Activated CD8-positive, alpha-beta T cell treated with anti-CD3 and anti-CD28 coated beads, Interleukin-2, amount 10 ng/mL, durations not matched to agents 7 days and 5 days (primary cell): ENCODE results near the gene MSN. TPM values are rescaled to one million over a fixed set of nuclear protein-coding genes. Genes with fewer than 3 reads are reported as not detected.

Experiments used
- ATAC-seq: fragments of 150-1000 bp; cut with Tn5 transposase; one replicate; pipeline ENCODE4 v1.10.0; 2021; ENCODE audit warnings: moderate library complexity
- CTCF ChIA-PET: fragments of 350-600 bp; sonication (Branson Sonifier 250); formaldehyde crosslinking; loops from one replicate; lab custom pipeline; 2021; ENCODE audit warnings: antibody characterized with exemption; lab: Charles Lee
- POLR2A ChIA-PET: fragments of 350-600 bp; sonication (Branson Sonifier 250); formaldehyde crosslinking; loops from one replicate; lab custom pipeline; 2021; ENCODE audit warnings: antibody characterized with exemption; lab: Charles Lee
- DNase-seq: peaks from one replicate; pipeline ENCODE4 v3.0.0-alpha.2; 2020
- H3K27ac Mint-ChIP-seq: one replicate; pipeline ENCODE4 v1.8.0; 2021; ENCODE audit warnings: mild to moderate bottlenecking, mixed read lengths
- H3K27me3 Mint-ChIP-seq: one replicate; pipeline ENCODE4 v1.8.0; 2021; ENCODE audit warnings: low read depth, mixed read lengths
- H3K36me3 Mint-ChIP-seq: one replicate; pipeline ENCODE4 v1.8.0; 2021; ENCODE audit warnings: low read depth, mixed read lengths
- H3K4me1 Mint-ChIP-seq: one replicate; pipeline ENCODE4 v1.8.0; 2021; ENCODE audit warnings: low read depth, mixed read lengths
- H3K4me3 Mint-ChIP-seq: one replicate; pipeline ENCODE4 v1.8.0; 2021; ENCODE audit warnings: mild to moderate bottlenecking, mixed read lengths
- H3K9me3 Mint-ChIP-seq: one replicate; pipeline ENCODE4 v1.8.0; 2022; ENCODE audit warnings: mixed read lengths; ENCODE audit not compliant: insufficient read depth
- total RNA-seq, 2 experiments: library from RNA; stranded (reverse); gene quantifications; one replicate each; pipeline ENCODE4 v1.2.3, GENCODE V29; 2021

MSN gene
- total RNA-seq, 2 experiments from 2014 or later, result 622 to 627 TPM

DNA sequence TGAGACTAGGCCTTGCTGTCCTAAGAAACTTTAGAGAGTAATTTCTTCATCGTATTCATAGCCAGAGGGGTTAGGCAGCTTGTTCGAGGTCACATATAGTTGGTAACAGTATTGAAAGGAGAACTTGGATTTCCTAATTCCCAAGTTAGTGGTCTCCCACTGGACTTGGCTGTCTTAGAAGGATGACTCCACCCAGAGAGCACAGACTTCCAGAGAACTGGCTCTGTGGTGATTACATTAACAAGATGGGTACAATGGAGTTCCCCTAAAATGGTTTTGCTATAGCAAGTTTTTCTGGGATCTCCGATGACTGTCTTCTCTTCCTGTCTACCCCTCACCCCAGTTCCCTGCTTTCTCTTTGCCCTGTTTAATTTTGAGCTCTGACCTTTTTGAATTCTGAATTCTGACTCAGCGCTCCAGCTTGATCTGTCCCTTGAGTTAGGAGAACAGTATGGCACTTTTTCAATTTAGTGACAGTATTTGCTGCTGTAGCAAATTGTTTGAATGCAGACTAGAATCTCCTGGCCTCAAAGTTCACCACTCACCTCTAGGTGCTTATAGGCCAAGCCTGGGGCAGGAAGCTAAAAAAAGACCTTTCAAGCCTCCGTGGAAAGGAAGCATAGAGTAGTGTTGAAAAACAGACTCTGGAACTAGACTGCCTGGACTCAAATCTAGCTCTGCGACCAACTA lies 6.9 kb downstream of the MSN start:
- Mint-ChIP-seq H3K27me3 (no peaks in the 10 kb centered on the region), H3K4me3 (peak overlapping the region; percentile 84), H3K27ac (peak overlapping the region; percentile 81), H3K4me1 (peaks cover 73% of the 10 kb centered on the region), H3K36me3 (peaks cover 79% of the 10 kb centered on the region), H3K9me3 (no peaks in the 10 kb centered on the region)
- ATAC-seq (peak; percentile 57), DNase-seq (peak; percentile 51)
- POLR2A ChIA-PET, result interaction anchor here (0.8 to 2.4 kb wide), 3 partner anchors 15 to 78 kb away, joined by 3 to 16 read pairs (median 8); no protein-coding TSS in a partner anchor
- CTCF ChIA-PET, result interaction anchor here (0.6 to 3.0 kb wide), 10 partner anchors 11 to 93 kb away, joined by 3 to 10 read pairs (median 3); no protein-coding TSS in a partner anchor

DNA sequence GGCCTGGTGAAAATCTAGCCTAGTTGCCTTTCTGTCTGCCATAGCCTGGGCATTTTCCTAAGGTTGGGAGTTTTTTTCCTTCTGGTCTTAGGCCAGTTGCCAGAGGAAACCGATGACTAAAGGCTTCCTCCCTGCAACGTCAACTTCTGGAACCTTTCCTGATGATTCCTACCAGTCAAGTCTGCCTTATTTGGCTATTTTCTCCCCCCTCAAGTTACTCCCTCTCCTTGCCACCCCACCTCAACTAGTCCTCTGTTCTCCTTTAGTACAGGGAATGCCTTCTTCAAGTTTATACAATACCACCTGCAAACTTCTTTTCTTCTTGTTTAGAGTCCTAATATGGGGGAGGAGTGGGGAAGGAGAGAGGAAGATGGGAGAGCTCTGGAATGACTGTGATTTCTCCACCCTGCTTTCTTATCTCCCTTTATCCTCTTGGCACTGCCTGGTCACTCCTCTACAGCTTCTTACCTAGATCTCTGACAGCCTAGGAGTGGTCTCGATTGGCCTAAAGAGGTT lies 10.6 kb downstream of the MSN start:
- peak overlapping the region; percentile 65 for H3K27ac Mint-ChIP-seq
- no peaks in the 10 kb centered on the region for H3K27me3 Mint-ChIP-seq
- DNase-seq (no peak), ATAC-seq (no peak)
- ChIA-PET CTCF (interaction anchor here (1.1 to 2.2 kb wide), 2 partner anchors 12 to 1051 kb away, joined by 3 to 6 read pairs; no protein-coding TSS in a partner anchor), POLR2A (no interaction called here)
- no peak overlapping the region for H3K4me3 Mint-ChIP-seq
- H3K9me3 Mint-ChIP-seq, result no peaks in the 10 kb centered on the region
- H3K4me1 Mint-ChIP-seq, result peaks cover 84% of the 10 kb centered on the region
- H3K36me3 Mint-ChIP-seq, result peaks cover 75% of the 10 kb centered on the region

DNA sequence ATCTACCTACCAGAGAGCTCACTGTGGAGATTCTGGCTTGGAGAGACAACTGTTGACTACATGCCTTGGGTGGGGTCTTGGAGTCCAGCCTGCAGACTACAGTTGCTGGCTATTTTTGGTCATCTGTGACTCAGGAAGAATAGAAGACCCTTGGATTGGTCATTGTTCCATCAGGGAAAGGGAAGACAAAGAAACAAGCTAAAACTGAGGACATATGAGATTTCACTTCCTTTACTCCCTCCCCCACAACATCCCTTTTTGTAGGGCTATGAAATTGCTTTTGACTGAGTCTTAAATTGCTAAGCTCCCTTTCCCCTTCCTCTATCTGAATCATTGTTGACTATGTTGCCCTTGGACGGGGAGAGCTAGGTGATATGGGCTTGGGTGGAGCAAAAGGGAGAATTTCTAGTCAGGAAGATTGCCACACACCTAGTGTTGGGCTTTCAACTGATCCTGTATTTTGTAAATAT lies 11.7 kb downstream of the MSN start:
- POLR2A ChIA-PET, result interaction anchor here (1.0 kb wide), 1 partner anchor 19 kb away, joined by 3 read pairs; no protein-coding TSS in a partner anchor
- CTCF ChIA-PET, result interaction anchor here (1.1 to 2.2 kb wide), 2 partner anchors 11 to 1050 kb away, joined by 3 to 6 read pairs; no protein-coding TSS in a partner anchor
- Mint-ChIP-seq H3K9me3 (no peaks in the 10 kb centered on the region), H3K36me3 (peaks cover 75% of the 10 kb centered on the region), H3K27ac (peak overlapping the region; percentile 65), H3K4me3 (peak overlapping the region; percentile 27), H3K27me3 (no peaks in the 10 kb centered on the region), H3K4me1 (peaks cover 83% of the 10 kb centered on the region)
- DNase-seq, result no peak
- no peak for ATAC-seq

DNA sequence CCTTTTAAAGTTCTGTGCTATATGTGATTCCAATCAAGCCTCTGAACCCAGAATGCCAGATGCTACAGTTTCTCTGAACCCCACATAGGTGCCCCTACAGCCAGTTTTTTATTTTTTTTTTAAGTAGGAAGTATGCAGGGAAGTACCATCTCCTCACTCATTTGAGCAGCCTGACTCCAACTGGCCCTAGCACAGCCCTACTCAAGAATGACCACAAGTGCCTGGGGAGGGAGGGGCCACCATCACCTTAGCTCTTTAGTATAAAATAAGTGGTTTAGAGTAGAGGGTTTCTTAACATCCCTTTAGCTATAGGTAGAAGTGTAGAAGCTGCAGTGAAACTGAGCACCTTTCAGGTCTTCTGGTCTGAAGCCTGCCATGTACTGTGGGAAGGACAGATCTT lies 14.4 kb downstream of the MSN start:
- Mint-ChIP-seq H3K27ac (no peak overlapping the region), H3K4me3 (no peak overlapping the region), H3K4me1 (peaks cover 84% of the 10 kb centered on the region), H3K36me3 (peaks cover 68% of the 10 kb centered on the region), H3K9me3 (no peaks in the 10 kb centered on the region), H3K27me3 (no peaks in the 10 kb centered on the region)
- CTCF ChIA-PET, result interaction anchor here (0.6 to 1.2 kb wide), 2 partner anchors 13 to 381 kb away, joined by 3 read pairs; no protein-coding TSS in a partner anchor
- POLR2A ChIA-PET, result no interaction called here
- DNase-seq (no peak), ATAC-seq (peak; percentile 21)

DNA sequence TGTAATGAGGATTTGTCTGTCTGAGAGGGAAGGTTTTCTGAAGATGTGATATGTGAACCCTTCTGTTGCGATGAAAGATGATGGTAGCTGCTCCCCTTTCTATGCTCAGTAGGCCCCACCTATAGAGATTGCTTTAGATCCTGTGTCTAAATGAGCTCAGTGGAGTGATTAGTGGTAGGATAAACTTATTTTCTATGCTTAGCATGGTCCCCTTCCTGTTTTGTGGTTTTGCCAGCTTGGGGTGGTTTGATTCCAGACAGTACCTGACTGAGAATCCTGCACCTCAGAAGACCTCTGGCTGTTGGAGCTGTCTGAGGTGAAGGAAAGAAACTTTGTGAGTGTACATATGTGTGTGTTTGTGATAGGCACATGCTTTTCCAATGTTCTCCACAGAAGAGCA lies 17.7 kb downstream of the MSN start:
- POLR2A ChIA-PET, result interaction anchor here (1.2 kb wide), 1 partner anchor 89 kb away, joined by 3 read pairs; no protein-coding TSS in a partner anchor
- Mint-ChIP-seq H3K36me3 (peaks cover 66% of the 10 kb centered on the region), H3K9me3 (no peaks in the 10 kb centered on the region), H3K4me1 (peaks cover 85% of the 10 kb centered on the region), H3K4me3 (no peak overlapping the region), H3K27me3 (no peaks in the 10 kb centered on the region), H3K27ac (peak overlapping the region; percentile 11)
- DNase-seq (no peak), ATAC-seq (peak; percentile 20)
- CTCF ChIA-PET, result interaction anchor here (1.5 to 2.7 kb wide), 2 partner anchors 11 to 89 kb away, joined by 3 to 7 read pairs; no protein-coding TSS in a partner anchor

DNA sequence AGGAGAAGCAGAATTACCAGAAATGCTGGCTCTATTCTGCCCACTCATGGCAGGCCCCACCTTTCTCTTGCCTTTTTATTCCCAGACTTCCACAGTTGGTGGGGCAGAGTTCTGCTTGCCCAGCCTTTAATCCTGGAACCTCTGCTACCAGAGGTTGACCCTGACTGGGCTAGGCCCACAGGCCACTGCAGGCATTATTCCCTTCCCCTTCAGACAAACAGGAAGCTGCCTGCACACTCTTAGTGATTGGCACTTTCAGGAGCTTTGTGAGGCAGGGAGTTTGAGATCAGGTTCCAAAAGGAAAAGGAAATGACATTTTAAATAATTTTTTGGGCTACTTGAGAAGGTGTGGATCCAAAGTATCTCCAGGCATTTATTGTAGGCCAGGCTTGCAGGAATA lies 18.8 kb downstream of the MSN start:
- H3K27me3 Mint-ChIP-seq, result no peaks in the 10 kb centered on the region
- DNase-seq, result no peak
- peak overlapping the region; percentile 39 for H3K27ac Mint-ChIP-seq
- no peak for ATAC-seq
- H3K4me3 Mint-ChIP-seq, result no peak overlapping the region
- peaks cover 64% of the 10 kb centered on the region for H3K36me3 Mint-ChIP-seq
- no peaks in the 10 kb centered on the region for H3K9me3 Mint-ChIP-seq
- H3K4me1 Mint-ChIP-seq, result peaks cover 88% of the 10 kb centered on the region
- ChIA-PET CTCF (interaction anchor here (1.4 to 4.1 kb wide), 4 partner anchors 14 to 240 kb away, joined by 3 to 16 read pairs (median 6); no protein-coding TSS in a partner anchor), POLR2A (interaction anchor here (0.7 to 1.3 kb wide), 3 partner anchors 42 to 90 kb away, joined by 3 read pairs; no protein-coding TSS in a partner anchor)

DNA sequence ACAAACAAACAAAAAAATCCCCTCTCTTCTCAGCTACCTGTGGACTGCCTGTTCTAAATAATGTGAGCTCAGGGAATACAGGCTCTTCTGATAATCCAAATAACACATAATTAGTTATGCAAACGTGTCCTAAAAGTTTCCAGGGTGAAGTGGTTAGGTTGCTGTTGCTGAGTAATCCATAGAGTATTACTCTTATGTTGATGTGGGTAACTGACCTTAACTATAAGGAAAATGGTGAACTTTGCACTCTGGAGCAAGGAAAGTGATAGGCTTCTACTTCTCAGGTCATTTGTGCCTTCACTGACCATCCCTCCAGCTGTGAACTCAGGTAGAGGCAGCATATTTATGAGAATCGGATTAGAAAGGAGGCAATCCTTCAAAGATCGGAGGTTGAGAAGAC lies 19.9 kb downstream of the MSN start:
- H3K27ac Mint-ChIP-seq, result peak overlapping the region; percentile 72
- H3K27me3 Mint-ChIP-seq, result no peaks in the 10 kb centered on the region
- no peaks in the 10 kb centered on the region for H3K9me3 Mint-ChIP-seq
- ChIA-PET CTCF (interaction anchor here (1.4 to 4.1 kb wide), 6 partner anchors 10 to 239 kb away, joined by 3 to 16 read pairs (median 6); no protein-coding TSS in a partner anchor), POLR2A (interaction anchor here (1.6 kb wide), 1 partner anchor 11 kb away, joined by 7 read pairs; no protein-coding TSS in a partner anchor)
- H3K4me1 Mint-ChIP-seq, result peaks cover 86% of the 10 kb centered on the region
- DNase-seq (no peak), ATAC-seq (no peak)
- peaks cover 62% of the 10 kb centered on the region for H3K36me3 Mint-ChIP-seq
- H3K4me3 Mint-ChIP-seq, result no peak overlapping the region

DNA sequence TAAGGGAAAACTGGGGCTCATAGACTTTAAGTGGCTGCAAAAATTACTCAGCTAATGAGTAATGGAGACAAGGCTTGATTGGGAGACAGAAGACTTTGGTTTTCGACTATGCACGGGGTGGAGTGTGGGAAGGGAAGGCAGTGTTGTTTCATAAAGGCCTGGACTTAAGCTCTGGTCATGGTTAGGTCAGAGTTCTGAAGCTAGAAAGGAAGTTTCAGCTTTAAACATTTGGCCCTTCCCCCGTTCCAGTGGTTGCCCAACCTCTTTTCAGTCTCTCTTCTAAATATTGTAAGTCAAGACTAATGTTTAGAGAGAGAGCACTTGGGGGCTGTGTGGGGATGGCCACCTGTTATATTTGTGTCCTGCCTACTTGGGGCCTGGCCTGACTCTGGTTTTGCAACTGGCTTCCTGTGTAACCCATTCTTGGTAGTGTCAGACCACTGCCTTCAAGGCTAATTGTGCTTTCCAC lies 21.0 kb downstream of the MSN start:
- H3K36me3 Mint-ChIP-seq, result peaks cover 59% of the 10 kb centered on the region
- peak overlapping the region; percentile 46 for H3K4me3 Mint-ChIP-seq
- peak overlapping the region; percentile 77 for H3K27ac Mint-ChIP-seq
- CTCF ChIA-PET, result interaction anchor here (1.1 to 4.1 kb wide), 4 partner anchors 9 to 17 kb away, joined by 4 to 16 read pairs (median 10); no protein-coding TSS in a partner anchor
- no peaks in the 10 kb centered on the region for H3K9me3 Mint-ChIP-seq
- POLR2A ChIA-PET, result interaction anchor here (1.2 to 1.6 kb wide), 3 partner anchors 10 to 20 kb away, joined by 3 to 7 read pairs (median 4); no protein-coding TSS in a partner anchor
- peaks cover 85% of the 10 kb centered on the region for H3K4me1 Mint-ChIP-seq
- no peak for DNase-seq
- no peak for ATAC-seq
- no peaks in the 10 kb centered on the region for H3K27me3 Mint-ChIP-seq

DNA sequence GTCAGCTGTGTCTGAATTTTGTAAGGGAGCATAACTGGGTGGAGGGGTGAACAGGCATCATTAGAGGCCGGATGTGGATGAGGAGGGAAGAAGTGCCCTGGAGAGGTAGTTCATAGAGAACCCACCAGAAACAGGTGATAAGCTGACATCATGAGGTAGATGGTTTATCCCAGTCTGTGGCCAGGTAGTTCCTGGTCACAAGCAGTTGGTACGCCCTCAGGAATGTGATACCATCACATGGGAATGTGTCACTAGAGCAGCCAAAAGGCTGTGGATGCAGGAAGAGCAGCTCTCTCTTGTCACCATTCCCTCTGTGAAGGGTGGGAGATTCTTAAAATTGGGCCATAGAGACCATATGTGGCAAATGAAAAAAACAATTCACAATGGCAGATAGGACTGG lies 21.9 kb downstream of the MSN start:
- ATAC-seq, result no peak
- H3K9me3 Mint-ChIP-seq, result no peaks in the 10 kb centered on the region
- peak overlapping the region; percentile 77 for H3K27ac Mint-ChIP-seq
- DNase-seq, result no peak
- no peak overlapping the region for H3K4me3 Mint-ChIP-seq
- POLR2A ChIA-PET, result interaction anchor here (0.9 kb wide), 1 partner anchor 15 kb away, joined by 3 read pairs; no protein-coding TSS in a partner anchor
- H3K36me3 Mint-ChIP-seq, result peaks cover 59% of the 10 kb centered on the region
- peaks cover 88% of the 10 kb centered on the region for H3K4me1 Mint-ChIP-seq
- CTCF ChIA-PET, result interaction anchor here (2.0 to 4.1 kb wide), 3 partner anchors 8 to 15 kb away, joined by 6 to 16 read pairs (median 15); no protein-coding TSS in a partner anchor
- no peaks in the 10 kb centered on the region for H3K27me3 Mint-ChIP-seq

DNA sequence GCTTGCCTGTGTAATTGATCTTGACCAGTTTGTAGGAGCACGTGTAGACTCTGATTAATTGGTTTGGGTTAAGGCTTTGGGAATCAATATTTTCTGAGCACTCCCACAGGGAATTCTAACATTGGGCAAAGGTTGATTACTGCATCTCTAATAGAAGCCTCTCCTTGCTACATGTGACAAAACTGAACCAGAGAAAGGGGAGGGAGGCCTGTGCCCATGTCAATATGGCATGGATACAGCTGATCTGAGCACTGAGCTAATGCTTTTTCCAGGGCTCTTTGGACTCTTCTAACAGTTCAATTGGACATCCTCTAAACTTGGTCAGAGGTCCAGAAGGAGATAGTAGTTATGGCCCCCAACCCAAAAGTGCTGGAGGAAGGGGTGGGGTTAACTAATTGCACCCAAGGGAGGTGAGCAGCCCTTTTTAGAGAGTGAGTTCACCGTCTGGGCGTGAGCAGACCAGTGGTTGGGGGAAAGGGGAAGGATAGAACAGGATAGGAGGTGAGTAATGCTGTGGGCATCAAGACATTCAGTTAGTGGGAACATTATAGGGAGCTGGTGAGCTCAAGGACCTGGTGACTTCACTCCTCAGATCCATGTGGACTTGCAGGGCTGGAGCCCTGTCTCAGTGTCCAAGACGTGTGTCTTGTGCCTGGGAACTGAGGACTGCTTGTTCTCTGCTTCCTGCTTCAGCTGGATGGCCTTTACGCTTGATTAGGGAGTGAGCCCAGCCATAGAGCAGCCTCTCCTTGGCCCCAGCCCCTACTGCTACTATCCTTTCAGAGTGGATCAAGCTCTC lies 22.8 kb downstream of the MSN start:
- Mint-ChIP-seq H3K27ac (peak overlapping the region; percentile 66), H3K36me3 (peaks cover 62% of the 10 kb centered on the region), H3K4me3 (no peak overlapping the region), H3K27me3 (no peaks in the 10 kb centered on the region), H3K4me1 (peaks cover 89% of the 10 kb centered on the region), H3K9me3 (no peaks in the 10 kb centered on the region)
- DNase-seq (no peak), ATAC-seq (no peak)
- CTCF ChIA-PET, result interaction anchor here (2.0 kb wide), 1 partner anchor 11 kb away, joined by 6 read pairs; no protein-coding TSS in a partner anchor
- POLR2A ChIA-PET, result interaction anchor here (0.9 kb wide), 1 partner anchor 13 kb away, joined by 3 read pairs; no protein-coding TSS in a partner anchor
